ENCODE measurements around the gene CSTPP1. TPM values are rescaled to one million over a fixed set of nuclear protein-coding genes. Genes with fewer than 3 reads are reported as not detected.
"Not testable (repeated sequence)": the region's sequence is repeated elsewhere in the genome, so short reads cannot be mapped to it uniquely, and the experiment has no call there.

CSTPP1 gene
- total and polyA plus RNA-seq, 4 donors = 12.5 to 26.0 (median 20.9) TPM

- Histone ChIP-seq H3K4me1 (ENCODE audit: control insufficient read depth in 1 of 2, insufficient read depth in 2 of 2, low read length in 2 of 2) (no peaks in the 10 kb centered on the region), H3K9me3 (ENCODE audit: control insufficient read depth, low read length) (no peaks in the 10 kb centered on the region), H3K36me3 (ENCODE audit: control insufficient read depth in 1 of 2, insufficient read depth in 2 of 2, low read length in 1 of 2) (no peaks in the 10 kb centered on the region), H3K27me3 (ENCODE audit: control insufficient read depth in 1 of 2, insufficient read depth in 2 of 2, low read length in 1 of 2) (no peaks in the 10 kb centered on the region), H3K4me3 (ENCODE audit: low read length in 2 of 2) (peak overlapping the region; percentile 55 to 60), H3K27ac (ENCODE audit: low read depth in 1 of 2, low read length in 2 of 2) (no peak overlapping the region)
- ATAC-seq (ENCODE audit: low FRiP score) (peak; percentile 69), DNase-seq (peak; percentile 64 to 85)
- WGBS, 2 donors = 7 to 8% methylated on average over 24 of the region's 24 CpGs
- intact Hi-C loops (cut with DNase I) = no loop called here
Measured at GRCh38 chr11:46916286-46917108, 20.1 kb upstream of the CSTPP1 start.

GRCh38 chr11:46917109-46917761 is 19.3 kb upstream of the CSTPP1 start:
- no peaks in the 10 kb centered on the region for H3K4me1 ChIP-seq (ENCODE audit: control insufficient read depth in 1 of 2, insufficient read depth in 2 of 2, low read length in 2 of 2)
- ATAC-seq (ENCODE audit: low FRiP score) (no peak), DNase-seq (no peak)
- H3K27ac ChIP-seq (ENCODE audit: low read depth in 1 of 2, low read length in 2 of 2) = no peak overlapping the region
- no peaks in the 10 kb centered on the region for H3K36me3 ChIP-seq (ENCODE audit: control insufficient read depth in 1 of 2, insufficient read depth in 2 of 2, low read length in 1 of 2)
- H3K27me3 ChIP-seq (ENCODE audit: control insufficient read depth in 1 of 2, insufficient read depth in 2 of 2, low read length in 1 of 2) = no peaks in the 10 kb centered on the region
- WGBS, 2 donors = 0 to 1% methylated on average over 31 of the region's 31 CpGs
- H3K9me3 ChIP-seq (ENCODE audit: control insufficient read depth, low read length) = no peaks in the 10 kb centered on the region
- H3K4me3 ChIP-seq (ENCODE audit: low read length in 2 of 2) = peak overlapping the region; percentile 55 to 60
- intact Hi-C loops (cut with DNase I) = no loop called here

- H3K27me3 ChIP-seq (ENCODE audit: control insufficient read depth in 1 of 2, insufficient read depth in 2 of 2, low read length in 1 of 2) = no peaks in the 10 kb centered on the region
Measured at GRCh38 chr11:46917762-46918082, 18.8 kb upstream of the CSTPP1 start.

GRCh38 chr11:46918083-46918787 is 18.3 kb upstream of the CSTPP1 start, which contains the start of gene LRP4:
TSS of gene LRP4 (minus strand) at chr11:46918550. CDS start at chr11:46918379, 171 bp downstream.
- WGBS, 2 donors = 1% methylated on average over 52 to 97 of the region's 97 CpGs
- H3K4me3 ChIP-seq (ENCODE audit: low read length in 2 of 2) = peak within 1 kb of the TSS; percentile 32 to 60
- intact Hi-C loops (cut with DNase I) = no loop called here
- H3K27me3 ChIP-seq (ENCODE audit: control insufficient read depth in 1 of 2, insufficient read depth in 2 of 2, low read length in 1 of 2) = no peaks in the 10 kb centered on the region
- H3K27ac ChIP-seq (ENCODE audit: low read depth in 1 of 2, low read length in 2 of 2) = no peak within 1 kb of the TSS
- H3K4me1 ChIP-seq (ENCODE audit: control insufficient read depth in 1 of 2, insufficient read depth in 2 of 2, low read length in 2 of 2) = no peaks in the 10 kb centered on the region
- ATAC-seq (ENCODE audit: low FRiP score) (peak; percentile 53), DNase-seq (peak in 1 of 2 donors; percentile 86)
- H3K36me3 ChIP-seq (ENCODE audit: control insufficient read depth in 1 of 2, insufficient read depth in 2 of 2, low read length in 1 of 2) = no peaks in the 10 kb centered on the region
- no peaks in the 10 kb centered on the region for H3K9me3 ChIP-seq (ENCODE audit: control insufficient read depth, low read length)

More at GRCh38 chr11:46917762-46918082, 18.8 kb upstream of the CSTPP1 start:
- WGBS, 2 donors = 1% methylated on average over 22 of the region's 22 CpGs
- no peak for ATAC-seq (ENCODE audit: low FRiP score)
- Histone ChIP-seq H3K36me3 (ENCODE audit: control insufficient read depth in 1 of 2, insufficient read depth in 2 of 2, low read length in 1 of 2) (no peaks in the 10 kb centered on the region), H3K4me3 (ENCODE audit: low read length in 2 of 2) (peak overlapping the region; percentile 32 to 60), H3K27ac (ENCODE audit: low read depth in 1 of 2, low read length in 2 of 2) (no peak overlapping the region), H3K9me3 (ENCODE audit: control insufficient read depth, low read length) (no peaks in the 10 kb centered on the region), H3K4me1 (ENCODE audit: control insufficient read depth in 1 of 2, insufficient read depth in 2 of 2, low read length in 2 of 2) (no peaks in the 10 kb centered on the region)
- intact Hi-C loops (cut with DNase I) = no loop called here
- no peak for DNase-seq

- Histone ChIP-seq H3K4me3 (ENCODE audit: low read length in 2 of 2) (peak overlapping the region; percentile 32 to 60), H3K36me3 (ENCODE audit: control insufficient read depth in 1 of 2, insufficient read depth in 2 of 2, low read length in 1 of 2) (no peaks in the 10 kb centered on the region), H3K27ac (ENCODE audit: low read depth in 1 of 2, low read length in 2 of 2) (no peak overlapping the region), H3K4me1 (ENCODE audit: control insufficient read depth in 1 of 2, insufficient read depth in 2 of 2, low read length in 2 of 2) (no peaks in the 10 kb centered on the region), H3K9me3 (ENCODE audit: control insufficient read depth, low read length) (no peaks in the 10 kb centered on the region), H3K27me3 (ENCODE audit: control insufficient read depth in 1 of 2, insufficient read depth in 2 of 2, low read length in 1 of 2) (no peaks in the 10 kb centered on the region)
- intact Hi-C loops (cut with DNase I) = no loop called here
- WGBS, 2 donors = 34 to 35% methylated on average over 17 of the region's 17 CpGs
- DNase-seq = no peak
- ATAC-seq (ENCODE audit: low FRiP score) = no peak
Measured at GRCh38 chr11:46918788-46919513, 17.6 kb upstream of the CSTPP1 start.

GRCh38 chr11:46920755-46921154 is 15.8 kb upstream of the CSTPP1 start:
- peak overlapping the region in 1 of 2 donors; percentile 8 for H3K27ac ChIP-seq (ENCODE audit: low read depth in 1 of 2, low read length in 2 of 2)
- no peaks in the 10 kb centered on the region for H3K27me3 ChIP-seq (ENCODE audit: control insufficient read depth in 1 of 2, insufficient read depth in 2 of 2, low read length in 1 of 2)
- intact Hi-C loops (cut with DNase I) = no loop called here
- ATAC-seq (ENCODE audit: low FRiP score) (peak; percentile 86), DNase-seq (peak in 1 of 2 donors; percentile 66)
- no peaks in the 10 kb centered on the region for H3K9me3 ChIP-seq (ENCODE audit: control insufficient read depth, low read length)
- no peaks in the 10 kb centered on the region for H3K36me3 ChIP-seq (ENCODE audit: control insufficient read depth in 1 of 2, insufficient read depth in 2 of 2, low read length in 1 of 2)
- no peaks in the 10 kb centered on the region for H3K4me1 ChIP-seq (ENCODE audit: control insufficient read depth in 1 of 2, insufficient read depth in 2 of 2, low read length in 2 of 2)
- no peak overlapping the region for H3K4me3 ChIP-seq (ENCODE audit: low read length in 2 of 2)
- 13 to 20% methylated on average over 4 of the region's 4 CpGs for WGBS, 2 donors

GRCh38 chr11:46927928-46928327 is 8.6 kb upstream of the CSTPP1 start:
- intact Hi-C loops (cut with DNase I); H3K27me3 ChIP-seq (ENCODE audit: control insufficient read depth in 1 of 2, insufficient read depth in 2 of 2, low read length in 1 of 2); DNase-seq; H3K9me3 ChIP-seq (ENCODE audit: control insufficient read depth, low read length); H3K36me3 ChIP-seq (ENCODE audit: control insufficient read depth in 1 of 2, insufficient read depth in 2 of 2, low read length in 1 of 2); H3K4me1 ChIP-seq (ENCODE audit: control insufficient read depth in 1 of 2, insufficient read depth in 2 of 2, low read length in 2 of 2); H3K27ac ChIP-seq (ENCODE audit: low read depth in 1 of 2, low read length in 2 of 2); H3K4me3 ChIP-seq (ENCODE audit: low read length in 2 of 2); ATAC-seq (ENCODE audit: low FRiP score): not testable (repeated sequence)
- WGBS, 2 donors = 81% methylated on average over 4 of the region's 4 CpGs

- H3K27me3 ChIP-seq (ENCODE audit: control insufficient read depth in 1 of 2, insufficient read depth in 2 of 2, low read length in 1 of 2); H3K9me3 ChIP-seq (ENCODE audit: control insufficient read depth, low read length); intact Hi-C loops (cut with DNase I); H3K36me3 ChIP-seq (ENCODE audit: control insufficient read depth in 1 of 2, insufficient read depth in 2 of 2, low read length in 1 of 2); H3K4me3 ChIP-seq (ENCODE audit: low read length in 2 of 2); H3K4me1 ChIP-seq (ENCODE audit: control insufficient read depth in 1 of 2, insufficient read depth in 2 of 2, low read length in 2 of 2); H3K27ac ChIP-seq (ENCODE audit: low read depth in 1 of 2, low read length in 2 of 2); ATAC-seq (ENCODE audit: low FRiP score); DNase-seq: not testable (repeated sequence)
- WGBS, 2 donors = 59 to 63% methylated on average over 1 of the region's 1 CpG
Measured at GRCh38 chr11:46928701-46929100, 7.9 kb upstream of the CSTPP1 start.

All from aorta (tissue), 5 donors.